Keratinocyte (primary cell): ENCODE data around the gene ZNF554.

Experiments
- EZH2 ChIP-seq: IDR thresholded peaks from one replicate; pipeline ENCODE4 v1.6.1; 2012; ENCODE audit warnings: inconsistent platforms, mild to moderate bottlenecking, low read length, moderate library complexity
- TF ChIP-seq, protein P1 (sequence below), 3 experiments: IDR thresholded peaks in 1 of 3; conservative IDR thresholded peaks in 1 of 3; optimal IDR thresholded peaks in 1 of 3; 2 replicates in 2 of 3; 3 replicates in 1 of 3; pipeline versions ENCODE3 to v1.5.1; 2011; ENCODE audit warnings: low read length in 3 of 3, mild to moderate bottlenecking in 3 of 3, moderate library complexity in 2 of 3, control low read depth in 1 of 3, inconsistent platforms in 1 of 3; ENCODE audit not compliant: insufficient read depth in 2 of 3; ENCODE audit errors: extremely low read depth in 1 of 3

- TF ChIP-seq, protein P1, sequence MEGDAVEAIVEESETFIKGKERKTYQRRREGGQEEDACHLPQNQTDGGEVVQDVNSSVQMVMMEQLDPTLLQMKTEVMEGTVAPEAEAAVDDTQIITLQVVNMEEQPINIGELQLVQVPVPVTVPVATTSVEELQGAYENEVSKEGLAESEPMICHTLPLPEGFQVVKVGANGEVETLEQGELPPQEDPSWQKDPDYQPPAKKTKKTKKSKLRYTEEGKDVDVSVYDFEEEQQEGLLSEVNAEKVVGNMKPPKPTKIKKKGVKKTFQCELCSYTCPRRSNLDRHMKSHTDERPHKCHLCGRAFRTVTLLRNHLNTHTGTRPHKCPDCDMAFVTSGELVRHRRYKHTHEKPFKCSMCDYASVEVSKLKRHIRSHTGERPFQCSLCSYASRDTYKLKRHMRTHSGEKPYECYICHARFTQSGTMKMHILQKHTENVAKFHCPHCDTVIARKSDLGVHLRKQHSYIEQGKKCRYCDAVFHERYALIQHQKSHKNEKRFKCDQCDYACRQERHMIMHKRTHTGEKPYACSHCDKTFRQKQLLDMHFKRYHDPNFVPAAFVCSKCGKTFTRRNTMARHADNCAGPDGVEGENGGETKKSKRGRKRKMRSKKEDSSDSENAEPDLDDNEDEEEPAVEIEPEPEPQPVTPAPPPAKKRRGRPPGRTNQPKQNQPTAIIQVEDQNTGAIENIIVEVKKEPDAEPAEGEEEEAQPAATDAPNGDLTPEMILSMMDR (optimal IDR thresholded peaks at IDR 0.05 in 1 of 3, IDR thresholded peaks at IDR 0.05 in 1 of 3, conservative IDR thresholded peaks at IDR 0.05 in 1 of 3; ENCODE audit: extremely low read depth in 1 of 3, insufficient read depth in 2 of 3, low read length in 3 of 3), result no peak
- no peak for TF ChIP-seq EZH2
These were observed 45.5 kb upstream of the ZNF554 start for GRCh38 chr19:2774083-2774679.
